Right atrium auricular region (tissue), 2 donors: Measurements from ENCODE around the gene CCDC149. TPM values are rescaled to one million over a fixed set of nuclear protein-coding genes. Genes with fewer than 3 reads are reported as not detected.

Experiments used
- DNase-seq: peaks from one replicate; pipeline ENCODE4 v3.0.0-alpha.2; 2019; ENCODE audit warnings: low spot score
- H3K27ac ChIP-seq, 2 donors: fragments of 200-600 bp; sonication (generic); 1 replicate in 1 of 2; 2 replicates in 1 of 2; pipeline ENCODE4 v1.5.1; 2016 to 2019
- H3K27me3 ChIP-seq, 2 donors: fragments of 200-600 bp; sonication (generic); one replicate each; pipeline versions ENCODE4 v1.5.1 to v1.6.0; 2017 to 2019
- H3K36me3 ChIP-seq: fragments of 200-600 bp; sonication (generic); one replicate; pipeline ENCODE4 v1.5.1; 2016
- H3K4me1 ChIP-seq, 2 donors: fragments of 200-600 bp; sonication (generic); one replicate each; pipeline versions ENCODE4 v1.5.1 to v1.6.0; 2017 to 2019
- H3K4me3 ChIP-seq, 2 donors: fragments of 200-600 bp; sonication (generic); 1 replicate in 1 of 2; 2 replicates in 1 of 2; pipeline ENCODE4 v1.5.1; 2017 to 2019; ENCODE audit warnings: mild to moderate bottlenecking in 1 of 2, moderate library complexity in 1 of 2
- H3K9me3 ChIP-seq, 2 donors: fragments of 200-600 bp; sonication (generic); one replicate each; pipeline ENCODE4 v1.5.1; 2019
- CTCF ChIP-seq, 2 donors: fragments of 200-600 bp; sonication (generic); IDR thresholded peaks; one replicate each; pipeline ENCODE4 v1.5.1; 2019; ENCODE audit warnings: antibody characterized with exemption in 2 of 2
- total RNA-seq, 2 donors: library from RNA; depleted of rRNA; stranded (reverse); fragments of >200 nt; gene quantifications; one replicate each; pipeline ENCODE4 v1.1.0, GENCODE V29; 2016

The CCDC149 gene
- total RNA-seq, 2 donors from 2014 or later, result 6.7 to 7.0 TPM

- Histone ChIP-seq H3K4me1 (no peaks in the 10 kb centered on the region), H3K27ac (no peak overlapping the region), H3K4me3 (no peak overlapping the region), H3K9me3 (no peaks in the 10 kb centered on the region), H3K36me3 (no peaks in the 10 kb centered on the region), H3K27me3 (no peaks in the 10 kb centered on the region)
- TF ChIP-seq CTCF (IDR thresholded peaks at IDR 0.05), result no peak
- DNase-seq, result no peak
Measured at GRCh38 chr4:24770032-24770584, 142.7 kb downstream of the CCDC149 start.

- Histone ChIP-seq H3K9me3 (no peaks in the 10 kb centered on the region), H3K27ac (no peak overlapping the region), H3K36me3 (no peaks in the 10 kb centered on the region), H3K27me3 (no peaks in the 10 kb centered on the region), H3K4me1 (no peaks in the 10 kb centered on the region), H3K4me3 (no peak overlapping the region)
- TF ChIP-seq CTCF (IDR thresholded peaks at IDR 0.05), result no peak
- DNase-seq, result no peak
Measured at GRCh38 chr4:24769571-24769970, 143.3 kb downstream of the CCDC149 start.

GRCh38 chr4:24768604-24769003 is 144.2 kb downstream of the CCDC149 start:
- no peaks in the 10 kb centered on the region for H3K36me3 ChIP-seq
- no peaks in the 10 kb centered on the region for H3K9me3 ChIP-seq
- H3K27me3 ChIP-seq, result no peaks in the 10 kb centered on the region
- peaks cover 0 to under 1% of the 10 kb centered on the region in 2 donors for H3K4me1 ChIP-seq
- no peak overlapping the region for H3K27ac ChIP-seq
- TF ChIP-seq CTCF (IDR thresholded peaks at IDR 0.05), result no peak
- H3K4me3 ChIP-seq, result no peak overlapping the region
- DNase-seq, result no peak

GRCh38 chr4:24768006-24768405 is 144.8 kb downstream of the CCDC149 start:
- Histone ChIP-seq H3K4me1 (peaks cover 0 to 7% of the 10 kb centered on the region in 2 donors), H3K4me3 (no peak overlapping the region), H3K27ac (no peak overlapping the region), H3K36me3 (no peaks in the 10 kb centered on the region), H3K9me3 (no peaks in the 10 kb centered on the region), H3K27me3 (no peaks in the 10 kb centered on the region)
- DNase-seq, result no peak
- no peak for TF ChIP-seq CTCF (IDR thresholded peaks at IDR 0.05)

- Histone ChIP-seq H3K36me3 (no peaks in the 10 kb centered on the region), H3K27ac (no peak overlapping the region), H3K9me3 (no peaks in the 10 kb centered on the region), H3K27me3 (no peaks in the 10 kb centered on the region), H3K4me1 (peaks cover 0 to 7% of the 10 kb centered on the region in 2 donors), H3K4me3 (no peak overlapping the region)
- no peak for TF ChIP-seq CTCF (IDR thresholded peaks at IDR 0.05)
- DNase-seq, result no peak
Measured at GRCh38 chr4:24765376-24765988, 147.4 kb downstream of the CCDC149 start.

GRCh38 chr4:24764345-24764744 is 148.5 kb downstream of the CCDC149 start:
- Histone ChIP-seq H3K27ac (no peak overlapping the region), H3K4me1 (peaks cover 0 to 7% of the 10 kb centered on the region in 2 donors), H3K36me3 (no peaks in the 10 kb centered on the region), H3K9me3 (no peaks in the 10 kb centered on the region), H3K27me3 (no peaks in the 10 kb centered on the region), H3K4me3 (no peak overlapping the region)
- TF ChIP-seq CTCF (IDR thresholded peaks at IDR 0.05), result no peak
- DNase-seq, result no peak
